ENCODE results near the gene PIK3AP1.

Gene PIK3AP1

GRCh38 chr10:96570983-96571964, 149.0 kb downstream of the PIK3AP1 start:
- H3K27ac ChIP-seq (replicated peaks): no peak overlapping the region
- H3K27me3 ChIP-seq (ENCODE audit: insufficient read depth, poor library complexity, severe bottlenecking): no peaks in the 10 kb centered on the region

GRCh38 chr10:96570511-96570910, 149.8 kb downstream of the PIK3AP1 start:
- H3K27ac ChIP-seq (replicated peaks): no peak overlapping the region
- TF ChIP-seq CTCF (IDR thresholded peaks at IDR 0.05; ENCODE audit: insufficient read depth, low read length) (no peak), SPI1 (IDR thresholded peaks at IDR 0.05; ENCODE audit: borderline replicate concordance, low read depth) (no peak), REST (IDR thresholded peaks at IDR 0.05; ENCODE audit: insufficient replicate concordance, low read depth) (no peak), POLR2AphosphoS5 (IDR thresholded peaks at IDR 0.05; ENCODE audit: low read depth) (no peak), GABPA (IDR thresholded peaks at IDR 0.05; ENCODE audit: low read depth) (no peak)
- no peak overlapping the region for H3K4me3 ChIP-seq (replicated peaks; ENCODE audit: insufficient read depth, low read length)
- H3K27me3 ChIP-seq (ENCODE audit: insufficient read depth, poor library complexity, severe bottlenecking): no peaks in the 10 kb centered on the region
- DNase-seq (ENCODE audit: low read depth in 1 of 2, low spot score in 1 of 2): no peak

More at GRCh38 chr10:96570983-96571964, 149.0 kb downstream of the PIK3AP1 start:
- TF ChIP-seq REST (IDR thresholded peaks at IDR 0.05; ENCODE audit: insufficient replicate concordance, low read depth): no peak
- TF ChIP-seq CTCF (IDR thresholded peaks at IDR 0.05; ENCODE audit: insufficient read depth, low read length): no peak
- TF ChIP-seq GABPA (IDR thresholded peaks at IDR 0.05; ENCODE audit: low read depth): no peak
- TF ChIP-seq SPI1 (IDR thresholded peaks at IDR 0.05; ENCODE audit: borderline replicate concordance, low read depth): no peak
- TF ChIP-seq POLR2AphosphoS5 (IDR thresholded peaks at IDR 0.05; ENCODE audit: low read depth): no peak
- DNase-seq (ENCODE audit: low read depth in 1 of 2, low spot score in 1 of 2): no peak
- no peak overlapping the region for H3K4me3 ChIP-seq (replicated peaks; ENCODE audit: insufficient read depth, low read length)

- no peak for DNase-seq (ENCODE audit: low read depth in 1 of 2, low spot score in 1 of 2)
- Histone ChIP-seq H3K27ac (replicated peaks) (no peak overlapping the region), H3K4me3 (replicated peaks; ENCODE audit: insufficient read depth, low read length) (no peak overlapping the region), H3K27me3 (ENCODE audit: insufficient read depth, poor library complexity, severe bottlenecking) (no peaks in the 10 kb centered on the region)
- TF ChIP-seq GABPA (IDR thresholded peaks at IDR 0.05; ENCODE audit: low read depth) (no peak), CTCF (IDR thresholded peaks at IDR 0.05; ENCODE audit: insufficient read depth, low read length) (no peak), POLR2AphosphoS5 (IDR thresholded peaks at IDR 0.05; ENCODE audit: low read depth) (no peak)
Measured at GRCh38 chr10:96568402-96568801, 151.9 kb downstream of the PIK3AP1 start.
